Neuronal stem cell (in vitro differentiated cells): Measurements from ENCODE around the gene SAMD4A.

ENCODE experiments used
- DNase-seq: peaks from one replicate; pipeline ENCODE4 v3.0.0-alpha.2; 2013; ENCODE audit warnings: low spot score
- H2AFZ ChIP-seq: one replicate; pipeline ENCODE4 v1.6.1; 2013; ENCODE audit warnings: mild to moderate bottlenecking, low read length, inconsistent platforms
- H2AK5ac ChIP-seq: 2 replicates; pipeline ENCODE4 v1.6.1; 2013; ENCODE audit warnings: low read depth, mild to moderate bottlenecking, inconsistent platforms, low read length, moderate library complexity, mixed read lengths
- H2BK120ac ChIP-seq: 2 replicates; pipeline ENCODE4 v1.6.1; 2013; ENCODE audit warnings: low read depth, mild to moderate bottlenecking, inconsistent platforms, low read length, moderate library complexity, mixed read lengths
- H2BK12ac ChIP-seq: one replicate; pipeline ENCODE4 v1.6.1; 2013; ENCODE audit warnings: low read length, inconsistent platforms
- H2BK15ac ChIP-seq: 2 replicates; pipeline ENCODE4 v1.6.1; 2013; ENCODE audit warnings: mild to moderate bottlenecking, low read length, inconsistent platforms, mixed read lengths
- H2BK5ac ChIP-seq: one replicate; pipeline ENCODE4 v1.6.1; 2013; ENCODE audit warnings: inconsistent platforms, mild to moderate bottlenecking, low read length, moderate library complexity
- H3K14ac ChIP-seq: one replicate; pipeline ENCODE4 v1.6.1; 2013; ENCODE audit warnings: low read length, inconsistent platforms
- H3K18ac ChIP-seq: 2 replicates; pipeline ENCODE4 v1.6.1; 2013; ENCODE audit warnings: low read length, inconsistent platforms
- H3K23ac ChIP-seq: 2 replicates; pipeline ENCODE4 v1.6.1; 2013; ENCODE audit warnings: low read depth, mild to moderate bottlenecking, mixed read lengths, low read length, inconsistent platforms; ENCODE audit not compliant: poor library complexity
- H3K27ac ChIP-seq: replicated peaks from 3 replicates; pipeline ENCODE4 v1.5.1; 2013; ENCODE audit warnings: low read length, inconsistent platforms
- H3K27me3 ChIP-seq, 3 experiments: 2 replicates each; pipeline ENCODE4 v1.6.1; 2013; ENCODE audit warnings: low read length in 3 of 3, mild to moderate bottlenecking in 2 of 3, inconsistent platforms in 1 of 3, low read depth in 1 of 3, mixed read lengths in 1 of 3, moderate library complexity in 1 of 3; ENCODE audit not compliant: control insufficient read depth in 3 of 3, insufficient read depth in 3 of 3
- H3K36me3 ChIP-seq, 2 donors: replicated peaks in 1 of 2; 2 replicates each; pipeline ENCODE4 v1.6.1; 2013; ENCODE audit warnings: low read length in 2 of 2; ENCODE audit not compliant: control insufficient read depth in 2 of 2, insufficient read depth in 2 of 2
- H3K4ac ChIP-seq: 2 replicates; pipeline ENCODE4 v1.6.1; 2013; ENCODE audit warnings: inconsistent platforms, mild to moderate bottlenecking, low read length, moderate library complexity
- H3K4me1 ChIP-seq, 2 donors: 1 replicate in 1 of 2; 2 replicates in 1 of 2; pipeline ENCODE4 v1.6.1; 2013; ENCODE audit warnings: low read length in 2 of 2, low read depth in 1 of 2; ENCODE audit not compliant: control insufficient read depth in 2 of 2, insufficient read depth in 1 of 2
- H3K4me2 ChIP-seq: one replicate; pipeline ENCODE4 v1.6.1; 2013; ENCODE audit warnings: mild to moderate bottlenecking, low read length, inconsistent platforms; ENCODE audit not compliant: insufficient read depth, poor library complexity, severe bottlenecking
- H3K4me3 ChIP-seq, 2 donors: 2 replicates each; pipeline ENCODE4 v1.5.1; 2013; ENCODE audit warnings: low read length in 2 of 2, mild to moderate bottlenecking in 2 of 2, inconsistent platforms in 1 of 2, moderate library complexity in 1 of 2
- H3K79me1 ChIP-seq: one replicate; pipeline ENCODE4 v1.6.1; 2013; ENCODE audit warnings: low read depth, mild to moderate bottlenecking, inconsistent platforms, low read length, moderate library complexity
- H3K9ac ChIP-seq: one replicate; pipeline ENCODE4 v1.6.1; 2013; ENCODE audit warnings: mild to moderate bottlenecking, low read depth, low read length, inconsistent platforms; ENCODE audit not compliant: poor library complexity
- H3K9me3 ChIP-seq, 2 donors: replicated peaks in 1 of 2; 2 replicates each; pipeline versions ENCODE3 to v1.6.1; 2013; ENCODE audit warnings: low read length in 2 of 2, mild to moderate bottlenecking in 2 of 2, inconsistent platforms in 1 of 2, low read depth in 1 of 2, mixed read lengths in 1 of 2, moderate library complexity in 1 of 2; ENCODE audit not compliant: control insufficient read depth in 2 of 2, insufficient read depth in 1 of 2
- H4K8ac ChIP-seq: one replicate; pipeline ENCODE4 v1.6.1; 2013; ENCODE audit warnings: low read depth, mild to moderate bottlenecking, inconsistent platforms, low read length, moderate library complexity
- H4K91ac ChIP-seq: one replicate; pipeline ENCODE4 v1.6.1; 2013; ENCODE audit warnings: low read length, low read depth, mild to moderate bottlenecking, inconsistent platforms; ENCODE audit not compliant: poor library complexity
- WGBS, 2 donors: extraction: QIAGEN DNeasy Blood & Tissue Kit; methylation state at CpG; one replicate each; pipeline ENCODE4 v1.1.7; 2013; ENCODE audit warnings: missing lambda C conversion rate in 2 of 2, mixed read lengths in 1 of 2; ENCODE audit not compliant: insufficient read length in 2 of 2, insufficient replicate concordance in 1 of 2; ENCODE audit errors: extremely low coverage in 2 of 2; 5-methylcytosine and 5-hydroxymethylcytosine counted together

Gene SAMD4A

GRCh38 chr14:54781080-54781479, 214.2 kb downstream of the SAMD4A start:
- no peak overlapping the region for H3K14ac ChIP-seq
- H3K27ac ChIP-seq = no peak overlapping the region
- H3K23ac ChIP-seq = no peak overlapping the region
- no peaks in the 10 kb centered on the region for H3K4me1 ChIP-seq
- no peak overlapping the region for H2BK120ac ChIP-seq
- no peak overlapping the region for H2BK5ac ChIP-seq
- H3K4me2 ChIP-seq = no peak overlapping the region
- no peak overlapping the region for H2AK5ac ChIP-seq
- no peak for DNase-seq
- no peak overlapping the region for H4K8ac ChIP-seq
- no peak overlapping the region for H3K18ac ChIP-seq
- no peak overlapping the region for H2AFZ ChIP-seq
- no peak overlapping the region for H2BK15ac ChIP-seq
- H3K4ac ChIP-seq = no peak overlapping the region
- H3K79me1 ChIP-seq = no peaks in the 10 kb centered on the region
- H3K27me3 ChIP-seq = no peaks in the 10 kb centered on the region
- H3K4me3 ChIP-seq = no peak overlapping the region
- H3K9me3 ChIP-seq = no peaks in the 10 kb centered on the region
- no CpG with 5 or more reads among the region's 6 CpGs for WGBS, 2 donors
- no peak overlapping the region for H3K9ac ChIP-seq
- H3K36me3 ChIP-seq = peaks cover 8 to 86% of the 10 kb centered on the region in 2 donors
- no peak overlapping the region for H2BK12ac ChIP-seq
- no peak overlapping the region for H4K91ac ChIP-seq

DNA sequence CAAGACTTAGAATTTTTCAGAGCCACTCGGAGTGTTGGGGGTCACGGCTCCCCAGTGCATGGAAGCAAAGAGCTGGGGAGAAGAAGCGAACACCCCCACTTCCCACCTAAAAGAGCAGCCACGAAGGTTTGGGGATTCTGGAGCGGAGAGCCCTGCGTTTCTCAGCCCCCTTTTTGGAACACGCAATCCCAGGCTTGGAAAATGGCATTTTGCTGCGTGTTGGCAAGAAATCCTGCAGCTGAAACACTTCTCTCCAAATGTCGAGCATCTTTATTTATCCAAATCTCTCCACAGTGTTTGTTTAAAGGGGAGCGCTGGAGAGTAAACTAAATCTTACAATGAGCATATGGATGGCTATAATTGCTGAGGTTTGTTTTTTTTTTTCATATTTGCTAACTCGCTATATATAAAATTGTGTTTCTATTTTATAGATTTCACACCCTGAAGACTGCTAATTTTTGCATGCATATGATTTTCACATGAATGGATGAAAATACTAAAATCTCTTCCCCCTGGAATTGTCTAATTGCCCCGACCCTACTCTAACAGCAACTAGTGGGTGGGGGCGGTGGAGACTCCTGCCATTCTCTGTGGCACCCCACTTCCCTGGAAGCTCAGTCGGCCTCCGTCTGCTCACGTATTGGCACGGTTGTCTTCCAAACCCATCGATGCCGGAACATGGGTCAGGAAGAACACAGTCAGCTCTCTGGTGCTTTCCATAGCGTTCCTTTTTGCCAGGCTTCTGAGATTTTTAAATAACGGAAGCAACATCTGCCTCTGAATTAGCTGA, 215.2 kb downstream of the SAMD4A start:
- Histone ChIP-seq H3K4me3 (no peak overlapping the region), H3K27ac (no peak overlapping the region), H3K18ac (no peak overlapping the region), H2BK15ac (no peak overlapping the region), H3K4ac (no peak overlapping the region), H4K91ac (no peak overlapping the region), H2BK12ac (no peak overlapping the region), H3K36me3 (peaks cover 7 to 86% of the 10 kb centered on the region in 2 donors), H2BK5ac (no peak overlapping the region), H4K8ac (no peak overlapping the region), H3K79me1 (no peaks in the 10 kb centered on the region), H3K4me1 (no peaks in the 10 kb centered on the region), H2AFZ (no peak overlapping the region), H3K9me3 (no peaks in the 10 kb centered on the region), H2AK5ac (no peak overlapping the region), H3K14ac (no peak overlapping the region), H3K9ac (no peak overlapping the region), H2BK120ac (no peak overlapping the region), H3K4me2 (no peak overlapping the region), H3K27me3 (no peaks in the 10 kb centered on the region), H3K23ac (no peak overlapping the region)
- WGBS, 2 donors = no CpG with 5 or more reads among the region's 21 CpGs
- DNase-seq = no peak

GRCh38 chr14:54782751-54783659, 216.1 kb downstream of the SAMD4A start:
- Histone ChIP-seq H2BK5ac (no peak overlapping the region), H3K23ac (no peak overlapping the region), H3K36me3 (peaks cover 7 to 88% of the 10 kb centered on the region in 2 donors), H3K4me3 (no peak overlapping the region), H2AK5ac (no peak overlapping the region), H4K91ac (no peak overlapping the region), H3K18ac (no peak overlapping the region), H3K4ac (no peak overlapping the region), H2BK12ac (no peak overlapping the region), H2BK120ac (no peak overlapping the region), H3K27ac (no peak overlapping the region), H3K9ac (no peak overlapping the region), H3K4me2 (no peak overlapping the region), H4K8ac (no peak overlapping the region), H2BK15ac (no peak overlapping the region), H2AFZ (no peak overlapping the region), H3K79me1 (no peaks in the 10 kb centered on the region), H3K27me3 (no peaks in the 10 kb centered on the region), H3K14ac (no peak overlapping the region), H3K9me3 (no peaks in the 10 kb centered on the region), H3K4me1 (no peaks in the 10 kb centered on the region)
- DNase-seq = no peak
- WGBS, 2 donors = no CpG with 5 or more reads among the region's 14 CpGs

GRCh38 chr14:54783660-54784015, 216.7 kb downstream of the SAMD4A start:
- Histone ChIP-seq H3K36me3 (peaks cover 7 to 88% of the 10 kb centered on the region in 2 donors), H2AFZ (no peak overlapping the region)
- WGBS, 2 donors = no CpG with 5 or more reads among the region's 5 CpGs

More at GRCh38 chr14:54783660-54784015, 216.7 kb downstream of the SAMD4A start:
- Histone ChIP-seq H3K27me3 (no peaks in the 10 kb centered on the region), H3K23ac (no peak overlapping the region), H2BK5ac (no peak overlapping the region), H4K91ac (no peak overlapping the region), H3K79me1 (peaks cover 2% of the 10 kb centered on the region), H3K14ac (no peak overlapping the region), H3K4ac (no peak overlapping the region), H2BK12ac (no peak overlapping the region), H3K4me3 (no peak overlapping the region), H3K27ac (no peak overlapping the region), H2AK5ac (no peak overlapping the region), H2BK120ac (no peak overlapping the region), H3K18ac (no peak overlapping the region), H3K9ac (no peak overlapping the region), H3K9me3 (no peaks in the 10 kb centered on the region), H2BK15ac (no peak overlapping the region), H3K4me2 (no peak overlapping the region), H4K8ac (no peak overlapping the region), H3K4me1 (no peaks in the 10 kb centered on the region)
- DNase-seq = no peak
